Motor neuron (in vitro differentiated cells): ENCODE measurements around the gene RBP2. TPM values are rescaled to one million over a fixed set of nuclear protein-coding genes. Genes with fewer than 3 reads are reported as not detected.

Source experiments
- ATAC-seq, 8 experiments: fragments of 200-7000 bp; cut with Tn5 transposase; replicated peaks in 6 of 8; 2 replicates each; pipeline ENCODE4 v1.8.0; 2021; ENCODE audit warnings: mild to moderate bottlenecking in 8 of 8, moderate library complexity in 8 of 8
- H3K27ac ChIP-seq, 2 donors: fragments of 250-450 bp; sonication (Bioruptor Pico); 2 replicates each; pipeline ENCODE4 v1.9.0; 2021; ENCODE audit warnings: antibody characterized with exemption in 2 of 2, mild to moderate bottlenecking in 2 of 2, moderate library complexity in 1 of 2
- H3K4me1 ChIP-seq, 2 donors: fragments of 250-450 bp; sonication (Bioruptor Pico); replicated peaks in 1 of 2; 2 replicates each; pipeline ENCODE4 v1.6.1; 2021; ENCODE audit warnings: antibody characterized with exemption in 2 of 2, mild to moderate bottlenecking in 2 of 2, moderate library complexity in 1 of 2
- H3K4me3 ChIP-seq, 5 donors: fragments of 250-450 bp; sonication (Bioruptor Pico); 2 replicates each; pipeline ENCODE4 v1.9.0; 2021; ENCODE audit warnings: antibody characterized with exemption in 5 of 5, mild to moderate bottlenecking in 5 of 5, moderate library complexity in 4 of 5
- WGBS, 10 experiments: fragments of 450-650 bp; shearing (Covaris generic); methylation state at CpG; one replicate each; pipeline ENCODE4 v1.0.0; 2022; 5-methylcytosine and 5-hydroxymethylcytosine counted together
- in situ Hi-C, 9 experiments: fragments of 400-800 bp; cut with MboI; loops; one replicate each; pipeline ENCODE4 v1.15.0; 2021; ENCODE audit warnings: low sequenced_read_pairs in 9 of 9, low pct_unique_long_range_greater_than_20kb in 2 of 9; ENCODE audit not compliant: unreplicated experiment in 9 of 9
- total RNA-seq, 8 experiments: library from RNA; unstranded; fragments of 300-600 nt; gene quantifications; 2 replicates each; pipeline versions ENCODE4 v1.2.3 to v1.2.4, GENCODE V29; 2022

The RBP2 gene
- total RNA-seq, 8 experiments from 2014 or later, result 0.73 to 3.3 (median 1.4) TPM; not detected in 3

GRCh38 chr3:139509631-139510030 is 33.3 kb upstream of the RBP2 start:
- no peaks in the 10 kb centered on the region for H3K4me1 ChIP-seq
- 20 to 43% methylated on average over 1 of the region's 1 CpG; no CpG with 5 or more reads in 8 of the 10 experiments for WGBS, 10 experiments
- in situ Hi-C loops, result no loop called here
- no peak overlapping the region for H3K4me3 ChIP-seq
- H3K27ac ChIP-seq, result no peak overlapping the region
- ATAC-seq, result peak in 1 of 8 experiments; percentile 43

GRCh38 chr3:139506766-139507165 is 30.4 kb upstream of the RBP2 start:
- in situ Hi-C loops, result no loop called here
- Histone ChIP-seq H3K27ac (no peak overlapping the region), H3K4me3 (no peak overlapping the region), H3K4me1 (no peaks in the 10 kb centered on the region)
- 29 to 81% (median 60%) methylated on average over 1 to 2 of the region's 2 CpGs; no CpG with 5 or more reads in 5 of the 10 experiments for WGBS, 10 experiments
- ATAC-seq, result peak in 1 of 8 experiments; percentile 50

- WGBS, 10 experiments, result 0 to 100% (median 92%) methylated on average over 1 to 2 of the region's 2 CpGs; no CpG with 5 or more reads in 4 of the 10 experiments
- Histone ChIP-seq H3K4me1 (no peaks in the 10 kb centered on the region), H3K4me3 (no peak overlapping the region), H3K27ac (no peak overlapping the region)
- ATAC-seq, result no peak
- in situ Hi-C loops, result no loop called here
Observed at GRCh38 chr3:139505829-139506386, 29.6 kb upstream of the RBP2 start.

- ATAC-seq, result no peak
- in situ Hi-C loops, result no loop called here
- 33 to 92% (median 73%) methylated on average over 1 to 2 of the region's 2 CpGs; no CpG with 5 or more reads in 1 of the 10 experiments for WGBS, 10 experiments
- no peaks in the 10 kb centered on the region for H3K4me1 ChIP-seq
- H3K27ac ChIP-seq, result no peak overlapping the region
- no peak overlapping the region for H3K4me3 ChIP-seq
Observed at GRCh38 chr3:139499536-139499935, 23.2 kb upstream of the RBP2 start.

GRCh38 chr3:139493826-139494385 is 17.6 kb upstream of the RBP2 start:
- Histone ChIP-seq H3K27ac (no peak overlapping the region), H3K4me3 (no peak overlapping the region), H3K4me1 (no peaks in the 10 kb centered on the region)
- ATAC-seq, result no peak
- in situ Hi-C loops, result no loop called here
- WGBS, 10 experiments, result 0 to 100% (median 90%) methylated on average over 1 to 3 of the region's 6 CpGs; no CpG with 5 or more reads in 3 of the 10 experiments

GRCh38 chr3:139491966-139492365 is 15.7 kb upstream of the RBP2 start:
- peak in 4 of 8 experiments; percentile 35 to 95 (median 73) for ATAC-seq
- no peak overlapping the region for H3K27ac ChIP-seq
- H3K4me1 ChIP-seq, result no peaks in the 10 kb centered on the region
- no peak overlapping the region for H3K4me3 ChIP-seq
- 0 to 80% (median 16%) methylated on average over 1 of the region's 1 CpG; no CpG with 5 or more reads in 6 of the 10 experiments for WGBS, 10 experiments
- in situ Hi-C loops, result no loop called here

- Histone ChIP-seq H3K27ac (no peak overlapping the region), H3K4me3 (no peak overlapping the region), H3K4me1 (no peaks in the 10 kb centered on the region)
- ATAC-seq, result peak in 3 of 8 experiments; percentile 58 to 83 (median 68)
- 50 to 90% methylated on average over 1 of the region's 1 CpG; no CpG with 5 or more reads in 8 of the 10 experiments for WGBS, 10 experiments
- in situ Hi-C loops, result no loop called here
Observed at GRCh38 chr3:139491027-139491700, 14.8 kb upstream of the RBP2 start.

GRCh38 chr3:139482206-139482605 is 5.9 kb upstream of the RBP2 start:
- WGBS, 10 experiments, result 0 to 80% (median 28%) methylated on average over 1 of the region's 1 CpG; no CpG with 5 or more reads in 2 of the 10 experiments
- in situ Hi-C loops, result no loop called here

GRCh38 chr3:139481116-139481515 is 4.8 kb upstream of the RBP2 start:
- in situ Hi-C loops, result no loop called here
- peak in 1 of 8 experiments; percentile 88 for ATAC-seq
- H3K27ac ChIP-seq, result no peak overlapping the region
- H3K4me1 ChIP-seq, result no peaks in the 10 kb centered on the region
- H3K4me3 ChIP-seq, result no peak overlapping the region

More at GRCh38 chr3:139482206-139482605, 5.9 kb upstream of the RBP2 start:
- Histone ChIP-seq H3K27ac (no peak overlapping the region), H3K4me3 (no peak overlapping the region), H3K4me1 (no peaks in the 10 kb centered on the region)
- peak in 2 of 8 experiments; percentile 12 to 25 for ATAC-seq

- WGBS, 10 experiments, result 24 to 100% (median 92%) methylated on average over 1 to 3 of the region's 3 CpGs; no CpG with 5 or more reads in 6 of the 10 experiments
- in situ Hi-C loops, result no loop called here
- ATAC-seq, result peak in 1 of 8 experiments; percentile 91
Observed at GRCh38 chr3:139480585-139480984, 4.3 kb upstream of the RBP2 start.

GRCh38 chr3:139477710-139478640 is 1.7 kb upstream of the RBP2 start:
- no peak overlapping the region for H3K4me3 ChIP-seq
- H3K27ac ChIP-seq, result no peak overlapping the region
- peak in 2 of 8 experiments; percentile 72 to 87 for ATAC-seq
- in situ Hi-C loops, result no loop called here
- 0 to 83% (median 25%) methylated on average over 1 to 2 of the region's 3 CpGs; no CpG with 5 or more reads in 1 of the 10 experiments for WGBS, 10 experiments
- no peaks in the 10 kb centered on the region for H3K4me1 ChIP-seq

More at GRCh38 chr3:139480585-139480984, 4.3 kb upstream of the RBP2 start:
- no peaks in the 10 kb centered on the region for H3K4me1 ChIP-seq
- H3K27ac ChIP-seq, result no peak overlapping the region
- no peak overlapping the region for H3K4me3 ChIP-seq

GRCh38 chr3:139473155-139473771 is 3.1 kb downstream of the RBP2 start:
- peak in 1 of 8 experiments; percentile 27 for ATAC-seq
- in situ Hi-C loops, result no loop called here
- H3K4me1 ChIP-seq, result peaks cover 7 to 12% of the 10 kb centered on the region in 2 donors
- WGBS, 10 experiments, result 83 to 100% methylated on average over 1 of the region's 2 CpGs; no CpG with 5 or more reads in 8 of the 10 experiments
- no peak overlapping the region for H3K4me3 ChIP-seq
- no peak overlapping the region for H3K27ac ChIP-seq
